Endothelial cell of umbilical vein (primary cell): ENCODE measurements around the gene CDK4. TPM values are rescaled to one million over a fixed set of nuclear protein-coding genes. Genes with fewer than 3 reads are reported as not detected.

Experiments
- BruUV-seq: library from RNA; stranded (reverse); fragments of 400-500 nt; replicated peaks from 2 replicates; lab custom pipeline; 2021; lab: Mats Ljungman, UMichigan
- CTCF ChIA-PET: fragments of 300-600, 350-600 bp; sonication (Branson Sonifier 250); formaldehyde crosslinking; loops from one replicate; lab custom pipeline; 2021; ENCODE audit warnings: antibody characterized with exemption, inconsistent platforms; lab: Charles Lee
- POLR2A ChIA-PET: fragments of 300-600, 350-600 bp; sonication (Branson Sonifier 250); formaldehyde crosslinking; loops from one replicate; lab custom pipeline; 2021; ENCODE audit warnings: antibody characterized with exemption, inconsistent platforms; lab: Charles Lee
- DNase-seq: peaks from one replicate; pipeline ENCODE4 v3.0.0-alpha.2; 2011; ENCODE audit warnings: low read depth, low spot score
- FAIRE-seq: peaks from 2 replicates; lab custom pipeline; 2011; peaks lifted over from hg19 to GRCh38; lab: Jason Lieb, UNC
- H2AFZ ChIP-seq: 2 replicates; pipeline ENCODE4 v1.6.0; 2012; ENCODE audit warnings: low read depth, low read length, control low read depth, inconsistent platforms
- H3K27ac ChIP-seq: 2 replicates; pipeline ENCODE4 v1.5.1; 2011; ENCODE audit warnings: low read depth, mild to moderate bottlenecking, control low read depth, low read length, moderate library complexity; ENCODE audit not compliant: insufficient read depth
- H3K27me3 ChIP-seq, 2 experiments: 2 replicates each; pipeline versions ENCODE4 v1.6.0 to v1.6.1; 2011; ENCODE audit warnings: low read length in 2 of 2, mixed read lengths in 1 of 2; ENCODE audit not compliant: control insufficient read depth in 2 of 2, insufficient read depth in 2 of 2
- H3K36me3 ChIP-seq, 2 experiments: 2 replicates in 1 of 2; 3 replicates in 1 of 2; pipeline ENCODE4 v1.5.1; 2011; ENCODE audit warnings: low read length in 2 of 2, mild to moderate bottlenecking in 1 of 2, moderate library complexity in 1 of 2; ENCODE audit not compliant: control insufficient read depth in 2 of 2, insufficient read depth in 2 of 2; ENCODE audit errors: extremely low read depth in 1 of 2
- H3K4me1 ChIP-seq: 3 replicates; pipeline ENCODE4 v1.5.1; 2011; ENCODE audit warnings: mild to moderate bottlenecking, low read length; ENCODE audit not compliant: control insufficient read depth, insufficient read depth; ENCODE audit errors: extremely low read depth
- H3K4me2 ChIP-seq: 2 replicates; pipeline ENCODE4 v1.6.1; 2011; ENCODE audit warnings: low read length, control low read depth, mixed read lengths; ENCODE audit not compliant: insufficient read depth
- H3K4me3 ChIP-seq, 3 experiments: fragments of 200-600 bp in 1 of 3; sonication (generic), shearing (Covaris generic) in 1 of 3; replicated peaks in 1 of 3; 2 replicates each; pipeline ENCODE4 v1.5.1; 2011 to 2016; ENCODE audit warnings: control low read depth in 3 of 3, low read length in 3 of 3, mild to moderate bottlenecking in 2 of 3, inconsistent platforms in 1 of 3, low read depth in 1 of 3, moderate library complexity in 1 of 3; ENCODE audit not compliant: insufficient read depth in 1 of 3
- H3K79me2 ChIP-seq: 2 replicates; pipeline ENCODE4 v1.6.0; 2012; ENCODE audit warnings: low read length, inconsistent platforms; ENCODE audit not compliant: control insufficient read depth, insufficient read depth
- H3K9ac ChIP-seq: replicated peaks from 2 replicates; pipeline ENCODE3; 2011; ENCODE audit warnings: low read length, control low read depth; ENCODE audit not compliant: insufficient read depth; ENCODE audit errors: extremely low read depth
- H3K9me1 ChIP-seq: replicated peaks from 3 replicates; pipeline ENCODE4 v1.6.0; 2011; ENCODE audit warnings: mild to moderate bottlenecking, low read length; ENCODE audit not compliant: control insufficient read depth, insufficient read depth; ENCODE audit errors: extremely low read depth
- H3K9me3 ChIP-seq: replicated peaks from 2 replicates; pipeline ENCODE4 v1.5.1; 2012; ENCODE audit warnings: low read length, inconsistent platforms; ENCODE audit not compliant: control insufficient read depth, insufficient read depth
- H4K20me1 ChIP-seq: replicated peaks from 2 replicates; pipeline ENCODE3; 2011; ENCODE audit warnings: mild to moderate bottlenecking, low read length; ENCODE audit not compliant: control insufficient read depth, insufficient read depth; ENCODE audit errors: extremely low read depth
- EZH2 ChIP-seq: IDR thresholded peaks from 2 replicates; pipeline ENCODE4 v1.6.1; 2012; ENCODE audit warnings: borderline replicate concordance, low read depth, mild to moderate bottlenecking, moderate library complexity, low read length, inconsistent platforms; ENCODE audit not compliant: severe bottlenecking
- FOS ChIP-seq: IDR thresholded peaks from 2 replicates; pipeline ENCODE4 v1.6.1; 2011; ENCODE audit warnings: mild to moderate bottlenecking, low read length, moderate library complexity, borderline replicate concordance; ENCODE audit not compliant: insufficient read depth
- GATA2 ChIP-seq: IDR thresholded peaks from 2 replicates; pipeline ENCODE4 v1.7.0; 2011; ENCODE audit warnings: low read depth, mild to moderate bottlenecking, moderate library complexity, mixed read lengths, low read length; ENCODE audit not compliant: insufficient read length, insufficient read depth
- MYC ChIP-seq: IDR thresholded peaks from one replicate; pipeline ENCODE4 v1.6.1; 2011; ENCODE audit warnings: mild to moderate bottlenecking, low read depth, low read length
- POLR2A ChIP-seq: IDR thresholded peaks from 2 replicates; pipeline ENCODE4 v1.6.1; 2012; ENCODE audit warnings: low read depth, mild to moderate bottlenecking, control low read depth, low read length
- POLR2AphosphoS5 ChIP-seq: IDR thresholded peaks from 2 replicates; pipeline ENCODE4 v1.6.1; 2012; ENCODE audit warnings: low read depth, mild to moderate bottlenecking, control low read depth, low read length, moderate library complexity; ENCODE audit not compliant: insufficient read depth
- dilution Hi-C: fragments of 300-500 bp; cut with MboI; formaldehyde crosslinking; loops from one replicate; pipeline ENCODE4 v1.15.0; 2019; ENCODE audit warnings: low sequenced_read_pairs; ENCODE audit not compliant: extremely low pct_ligation_motif_present
- intact Hi-C: fragments of 100-400 bp; cut with micrococcal nuclease; formaldehyde crosslinking; loops from one replicate; pipeline ENCODE4 v1.10.0; 2022
- polyA plus RNA-seq, 4 experiments: library from polyadenylated mRNA; depleted of rRNA in 3 of 4; stranded (reverse) in 3 of 4; unstranded in 1 of 4; fragments of >200 nt; gene quantifications; 2 replicates each; pipeline versions ENCODE4 v1.2.1 to v1.2.3, GENCODE V29; 2011 to 2012; ENCODE audit warnings: missing spikeins in 1 of 4
- total RNA-seq: library from RNA; stranded (reverse); gene quantifications from 2 replicates; pipeline ENCODE4 v1.2.3, GENCODE V29; 2021
- TF ChIP-seq, protein P1 (sequence below): IDR thresholded peaks from 2 replicates; pipeline ENCODE4 v1.6.1; 2011; ENCODE audit not compliant: insufficient read depth, insufficient read length
- TF ChIP-seq, protein P2 (sequence below), 2 donors: IDR thresholded peaks; 1 replicate in 1 of 2; 2 replicates in 1 of 2; pipeline ENCODE4 v1.5.1; 2011; ENCODE audit warnings: low read length in 2 of 2, mild to moderate bottlenecking in 2 of 2, moderate library complexity in 2 of 2, control low read depth in 1 of 2, inconsistent platforms in 1 of 2, low read depth in 1 of 2; ENCODE audit not compliant: insufficient read depth in 1 of 2; ENCODE audit errors: extremely low read depth in 1 of 2

Gene CDK4
- total and polyA plus RNA-seq, 2 donors (not counting 3 experiments of a cell fraction or from before 2014, with no cell fraction given), result 171 to 332 TPM

DNA sequence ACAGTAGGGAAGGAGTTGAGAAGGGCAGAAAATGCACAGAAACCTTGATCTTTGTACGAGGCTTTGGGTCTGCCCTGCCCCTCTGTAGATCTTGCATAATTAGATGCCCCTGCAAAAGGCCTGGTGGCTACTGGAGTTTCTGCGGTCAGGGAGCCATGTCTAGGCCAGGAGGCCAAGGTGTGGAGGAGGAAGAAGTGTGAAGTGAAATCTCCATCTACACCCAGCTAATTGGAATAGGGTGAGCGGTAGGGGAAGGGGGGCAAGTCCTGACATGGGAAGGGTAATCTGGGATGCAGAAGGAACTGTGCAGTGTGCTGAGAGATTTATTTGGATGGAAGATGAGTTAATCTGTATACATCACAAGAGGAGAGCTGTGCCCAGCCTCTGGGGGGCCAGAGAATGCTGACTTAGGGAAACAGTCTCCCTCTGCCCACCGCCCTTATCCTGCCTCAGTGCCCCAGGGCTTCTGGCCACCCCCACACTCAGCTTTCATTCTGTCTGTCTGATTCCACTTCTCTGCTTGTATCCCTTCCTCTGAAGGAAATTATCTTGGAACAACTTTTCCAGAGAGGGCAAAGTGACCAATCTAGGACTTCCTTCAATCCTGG lies 9.4 kb upstream of the CDK4 start:
- no peak overlapping the region for H3K4me3 ChIP-seq
- DNase-seq (no peak), FAIRE-seq (no peak)
- H3K27me3 ChIP-seq, result peaks cover 37 to 39% of the 10 kb centered on the region in 2 experiments
- no peak for TF ChIP-seq MYC
- TF ChIP-seq POLR2AphosphoS5, result no peak
- no peak for TF ChIP-seq GATA2
- H3K9me3 ChIP-seq, result no peaks in the 10 kb centered on the region
- no peaks in the 10 kb centered on the region for H3K9me1 ChIP-seq
- H2AFZ ChIP-seq, result no peak overlapping the region
- intact Hi-C loops, result no loop called here
- H3K4me1 ChIP-seq, result peaks cover 17% of the 10 kb centered on the region
- dilution Hi-C loops, result no loop called here
- H3K27ac ChIP-seq, result no peak overlapping the region
- no peaks in the 10 kb centered on the region for H4K20me1 ChIP-seq
- no peaks in the 10 kb centered on the region for H3K36me3 ChIP-seq
- no peak overlapping the region for H3K9ac ChIP-seq
- ChIA-PET POLR2A (no interaction called here), CTCF (interaction anchor here (0.9 kb wide), 1 partner anchor 11 kb away, joined by 3 read pairs; the partner anchor contains the start of genes EEF1AKMT3 and METTL1)
- no peak overlapping the region for H3K4me2 ChIP-seq
- H3K79me2 ChIP-seq, result no peaks in the 10 kb centered on the region
- BruUV-seq, result no TSS peak

DNA sequence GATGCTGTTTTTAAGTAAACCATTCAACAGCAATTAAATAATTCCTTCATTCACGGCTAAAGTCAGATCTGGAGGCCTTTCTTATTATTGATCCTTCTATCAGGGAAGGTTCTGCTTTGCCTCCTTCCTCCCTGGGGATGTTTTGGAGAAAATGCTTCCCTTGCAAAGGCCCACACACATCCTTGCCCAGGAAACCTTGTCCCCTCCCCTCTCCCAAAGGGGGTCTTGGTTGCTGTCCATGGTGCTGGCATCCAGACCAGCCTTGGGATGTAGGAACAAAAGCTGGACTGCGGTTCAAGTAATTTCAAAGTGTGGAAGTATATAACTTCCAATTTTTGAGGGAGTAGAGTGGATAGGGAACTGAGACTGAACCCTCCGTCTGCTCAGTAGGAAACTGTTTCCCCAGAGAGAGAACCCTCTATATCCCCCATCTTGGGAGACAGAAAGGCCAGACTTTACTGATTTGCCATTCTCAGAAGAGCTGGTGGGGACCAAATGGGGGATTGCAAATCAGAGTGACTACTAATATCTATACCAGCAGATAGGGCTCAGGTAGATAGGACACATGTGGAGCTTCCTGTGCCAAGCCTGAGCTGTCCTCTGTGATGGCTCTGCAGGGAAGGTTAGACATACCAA lies 8.4 kb upstream of the CDK4 start:
- FAIRE-seq (no peak), DNase-seq (no peak)
- Histone ChIP-seq H2AFZ (no peak overlapping the region), H3K4me1 (peaks cover 12% of the 10 kb centered on the region), H3K9me1 (no peaks in the 10 kb centered on the region), H3K9ac (no peak overlapping the region), H3K27ac (no peak overlapping the region), H3K4me3 (no peak overlapping the region), H3K4me2 (no peak overlapping the region), H3K36me3 (no peaks in the 10 kb centered on the region), H3K79me2 (no peaks in the 10 kb centered on the region), H3K9me3 (no peaks in the 10 kb centered on the region), H3K27me3 (peaks cover 32 to 38% of the 10 kb centered on the region in 2 experiments), H4K20me1 (no peaks in the 10 kb centered on the region)
- POLR2A ChIA-PET, result no interaction called here
- dilution Hi-C loops, result no loop called here
- no TSS peak for BruUV-seq
- intact Hi-C loops, result no loop called here
- TF ChIP-seq EZH2, result peak; percentile 49
- TF ChIP-seq GATA2, result no peak
- no peak for TF ChIP-seq POLR2AphosphoS5
- TF ChIP-seq, protein P1, sequence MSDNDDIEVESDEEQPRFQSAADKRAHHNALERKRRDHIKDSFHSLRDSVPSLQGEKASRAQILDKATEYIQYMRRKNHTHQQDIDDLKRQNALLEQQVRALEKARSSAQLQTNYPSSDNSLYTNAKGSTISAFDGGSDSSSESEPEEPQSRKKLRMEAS, result no peak
- TF ChIP-seq FOS, result no peak
- TF ChIP-seq, protein P2, sequence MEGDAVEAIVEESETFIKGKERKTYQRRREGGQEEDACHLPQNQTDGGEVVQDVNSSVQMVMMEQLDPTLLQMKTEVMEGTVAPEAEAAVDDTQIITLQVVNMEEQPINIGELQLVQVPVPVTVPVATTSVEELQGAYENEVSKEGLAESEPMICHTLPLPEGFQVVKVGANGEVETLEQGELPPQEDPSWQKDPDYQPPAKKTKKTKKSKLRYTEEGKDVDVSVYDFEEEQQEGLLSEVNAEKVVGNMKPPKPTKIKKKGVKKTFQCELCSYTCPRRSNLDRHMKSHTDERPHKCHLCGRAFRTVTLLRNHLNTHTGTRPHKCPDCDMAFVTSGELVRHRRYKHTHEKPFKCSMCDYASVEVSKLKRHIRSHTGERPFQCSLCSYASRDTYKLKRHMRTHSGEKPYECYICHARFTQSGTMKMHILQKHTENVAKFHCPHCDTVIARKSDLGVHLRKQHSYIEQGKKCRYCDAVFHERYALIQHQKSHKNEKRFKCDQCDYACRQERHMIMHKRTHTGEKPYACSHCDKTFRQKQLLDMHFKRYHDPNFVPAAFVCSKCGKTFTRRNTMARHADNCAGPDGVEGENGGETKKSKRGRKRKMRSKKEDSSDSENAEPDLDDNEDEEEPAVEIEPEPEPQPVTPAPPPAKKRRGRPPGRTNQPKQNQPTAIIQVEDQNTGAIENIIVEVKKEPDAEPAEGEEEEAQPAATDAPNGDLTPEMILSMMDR (IDR thresholded peaks at IDR 0.05; ENCODE audit: extremely low read depth in 1 of 2, insufficient read depth in 1 of 2, low read depth in 1 of 2, low read length in 2 of 2), result no peak
- TF ChIP-seq POLR2A, result no peak
- CTCF ChIA-PET, result interaction anchor here (0.9 to 2.8 kb wide), 4 partner anchors 8 to 63 kb away, joined by 3 to 12 read pairs (median 4); partner anchors contain the start of genes EEF1AKMT3, METTL1 and TSPAN31
